Progenitor cell of endocrine pancreas (in vitro differentiated cells): ENCODE results near the gene LIPF. TPM values are rescaled to one million over a fixed set of nuclear protein-coding genes. Genes with fewer than 3 reads are reported as not detected.
A peak's percentile ranks its signal among the peaks of the same experiment; 100 is the strongest.

Source experiments
- DNase-seq: peaks from one replicate; pipeline ENCODE4 v3.0.0; 2021; ENCODE audit warnings: low spot score; ENCODE audit not compliant: unreplicated experiment
- H3K27ac Mint-ChIP-seq: 2 replicates; pipeline ENCODE4 v1.8.0; 2021; ENCODE audit warnings: mild to moderate bottlenecking, moderate library complexity, mixed read lengths
- H3K27me3 Mint-ChIP-seq: 2 replicates; pipeline ENCODE4 v1.8.0; 2021; ENCODE audit warnings: mixed read lengths
- H3K36me3 Mint-ChIP-seq: 2 replicates; pipeline ENCODE4 v1.8.0; 2022; ENCODE audit warnings: mixed read lengths; ENCODE audit not compliant: insufficient read depth
- H3K4me1 Mint-ChIP-seq: 2 replicates; pipeline ENCODE4 v1.8.0; 2021; ENCODE audit warnings: low read depth, mixed read lengths
- H3K4me3 Mint-ChIP-seq: 2 replicates; pipeline ENCODE4 v1.8.0; 2021; ENCODE audit warnings: low read depth, mild to moderate bottlenecking, moderate library complexity, mixed read lengths
- H3K9me3 Mint-ChIP-seq: 2 replicates; pipeline ENCODE4 v1.8.0; 2021; ENCODE audit warnings: low read depth, mixed read lengths
- CTCF ChIP-seq: fragments of 200-600 bp; sonication (generic); IDR thresholded peaks from one replicate; pipeline ENCODE4 v1.5.0; 2021; ENCODE audit warnings: antibody characterized with exemption, mild to moderate bottlenecking; ENCODE audit not compliant: unreplicated experiment
- total RNA-seq: library from RNA; stranded (reverse); gene quantifications from 2 replicates; pipeline ENCODE4 v1.2.1, GENCODE V29; 2021

Gene LIPF
- total RNA-seq, 1 donor from 2014 or later, result not detected

GRCh38 chr10:88715517-88715916 is 51.3 kb downstream of the LIPF start:
- no peaks in the 10 kb centered on the region for H3K9me3 Mint-ChIP-seq
- no peak overlapping the region for H3K4me3 Mint-ChIP-seq
- peaks cover 4% of the 10 kb centered on the region for H3K27me3 Mint-ChIP-seq
- no peak for TF ChIP-seq CTCF
- H3K27ac Mint-ChIP-seq, result no peak overlapping the region
- no peak for DNase-seq
- H3K4me1 Mint-ChIP-seq, result no peaks in the 10 kb centered on the region
- no peaks in the 10 kb centered on the region for H3K36me3 Mint-ChIP-seq

- no peaks in the 10 kb centered on the region for H3K36me3 Mint-ChIP-seq
- H3K27me3 Mint-ChIP-seq, result peaks cover 15% of the 10 kb centered on the region
- H3K4me1 Mint-ChIP-seq, result peaks cover 1% of the 10 kb centered on the region
- DNase-seq, result no peak
- no peak for TF ChIP-seq CTCF
- H3K4me3 Mint-ChIP-seq, result no peak overlapping the region
- H3K27ac Mint-ChIP-seq, result no peak overlapping the region
- no peaks in the 10 kb centered on the region for H3K9me3 Mint-ChIP-seq
Observed at GRCh38 chr10:88721392-88721791, 57.1 kb downstream of the LIPF start.

- no peaks in the 10 kb centered on the region for H3K36me3 Mint-ChIP-seq
Observed at GRCh38 chr10:88725798-88726197, 61.6 kb downstream of the LIPF start.

GRCh38 chr10:88728107-88728763 is 64.0 kb downstream of the LIPF start:
- Mint-ChIP-seq H3K27ac (no peak overlapping the region), H3K4me3 (no peak overlapping the region), H3K9me3 (peaks cover 2% of the 10 kb centered on the region), H3K4me1 (peaks cover 2% of the 10 kb centered on the region), H3K36me3 (no peaks in the 10 kb centered on the region), H3K27me3 (peaks cover 19% of the 10 kb centered on the region)
- peak; percentile 46 for TF ChIP-seq CTCF
- DNase-seq, result no peak

More at GRCh38 chr10:88725798-88726197, 61.6 kb downstream of the LIPF start:
- no peak overlapping the region for H3K4me3 Mint-ChIP-seq
- DNase-seq, result no peak
- H3K9me3 Mint-ChIP-seq, result peaks cover 2% of the 10 kb centered on the region
- H3K27me3 Mint-ChIP-seq, result peaks cover 19% of the 10 kb centered on the region
- peaks cover 1% of the 10 kb centered on the region for H3K4me1 Mint-ChIP-seq
- TF ChIP-seq CTCF, result no peak
- H3K27ac Mint-ChIP-seq, result no peak overlapping the region

Other genes starting within 250 kb of the LIPF start
- gene RNLS, start 81.1 kb upstream of the LIPF start, total RNA-seq, result 7.5 and 9.2 TPM in 2 replicates
- not detected in 2 replicates for gene LIPJ, start 77.7 kb upstream of the LIPF start, total RNA-seq
- not detected in 2 replicates for gene LIPK, start 41.8 kb downstream of the LIPF start, total RNA-seq
- not detected in 2 replicates for gene LIPN, start 95.6 kb downstream of the LIPF start, total RNA-seq
- gene LIPM, start 138.3 kb downstream of the LIPF start, total RNA-seq, result not detected in 2 replicates
- gene ANKRD22, start 187.4 kb downstream of the LIPF start, total RNA-seq, result 0.18 TPM in 1 of 2 replicates, not detected in the other
- 1.3 TPM in 2 replicates for gene STAMBPL1, start 215.8 kb downstream of the LIPF start, total RNA-seq